HepG2 (cell line): ENCODE measurements around the gene ERP44.

Experiments
- EED ChIP-seq: sonication (generic); formaldehyde crosslinking; IDR thresholded peaks from 2 replicates; pipeline ENCODE4 v1.5.0; 2020; ENCODE audit warnings: mild to moderate bottlenecking, missing genetic modification reagents
- KAT7 ChIP-seq: IDR thresholded peaks from 2 replicates; pipeline ENCODE4 v1.6.1; 2018; ENCODE audit warnings: borderline replicate concordance, missing compliant biosample characterization
- NCOA5 ChIP-seq: sonication (generic); formaldehyde crosslinking; IDR thresholded peaks from 2 replicates; pipeline ENCODE4 v1.4.0; 2020; ENCODE audit warnings: missing genetic modification reagents
- RXRA ChIP-seq: sonication (generic); formaldehyde crosslinking; IDR thresholded peaks from 2 replicates; pipeline ENCODE4 v1.5.1; 2020; ENCODE audit warnings: missing genetic modification reagents
- TBL1XR1 ChIP-seq: fragments of 150-350 bp; IDR thresholded peaks from 2 replicates; pipeline ENCODE4 v1.6.1; 2014; ENCODE audit warnings: borderline replicate concordance, low read length; ENCODE audit not compliant: partially characterized antibody
- TCF7L2 ChIP-seq: IDR thresholded peaks from 2 replicates; pipeline ENCODE4 v1.6.1; 2011; ENCODE audit warnings: mild to moderate bottlenecking, low read depth, low read length, moderate library complexity
- ZNF121 ChIP-seq: sonication (generic); formaldehyde crosslinking; IDR thresholded peaks from 2 replicates; pipeline ENCODE4 v1.5.0; 2020; ENCODE audit warnings: mild to moderate bottlenecking, missing genetic modification reagents
- TF ChIP-seq, protein P1 (sequence below): sonication (generic); formaldehyde crosslinking; IDR thresholded peaks from 2 replicates; pipeline ENCODE4 v1.4.0; 2020; ENCODE audit warnings: low read depth, missing genetic modification reagents

DNA sequence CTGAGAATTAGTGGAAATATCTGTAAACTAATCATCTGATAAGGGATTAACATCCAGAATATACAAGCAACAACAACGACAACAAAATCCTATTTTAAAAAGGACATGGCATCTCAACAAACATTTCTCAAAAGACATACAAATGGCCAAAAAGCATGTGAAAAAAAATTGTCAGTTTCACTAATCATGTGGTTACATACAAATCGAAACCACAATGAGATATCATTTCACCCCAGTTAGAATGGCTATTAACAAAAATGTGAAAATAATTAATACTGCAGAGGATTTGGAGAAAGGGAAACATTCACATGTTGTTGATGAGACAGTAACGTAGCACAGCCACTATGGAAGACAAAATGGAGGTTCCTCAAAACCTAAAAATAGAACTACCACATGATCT, 69.5 kb downstream of the ERP44 start:
- TF ChIP-seq TCF7L2 (no peak), KAT7 (CRISPR knock-in tag) (no peak), RXRA (CRISPR knock-in tag) (no peak), TBL1XR1 (no peak), ZNF121 (CRISPR knock-in tag) (no peak), NCOA5 (CRISPR knock-in tag) (no peak), EED (CRISPR knock-in tag) (no peak)
- TF ChIP-seq, protein P1, sequence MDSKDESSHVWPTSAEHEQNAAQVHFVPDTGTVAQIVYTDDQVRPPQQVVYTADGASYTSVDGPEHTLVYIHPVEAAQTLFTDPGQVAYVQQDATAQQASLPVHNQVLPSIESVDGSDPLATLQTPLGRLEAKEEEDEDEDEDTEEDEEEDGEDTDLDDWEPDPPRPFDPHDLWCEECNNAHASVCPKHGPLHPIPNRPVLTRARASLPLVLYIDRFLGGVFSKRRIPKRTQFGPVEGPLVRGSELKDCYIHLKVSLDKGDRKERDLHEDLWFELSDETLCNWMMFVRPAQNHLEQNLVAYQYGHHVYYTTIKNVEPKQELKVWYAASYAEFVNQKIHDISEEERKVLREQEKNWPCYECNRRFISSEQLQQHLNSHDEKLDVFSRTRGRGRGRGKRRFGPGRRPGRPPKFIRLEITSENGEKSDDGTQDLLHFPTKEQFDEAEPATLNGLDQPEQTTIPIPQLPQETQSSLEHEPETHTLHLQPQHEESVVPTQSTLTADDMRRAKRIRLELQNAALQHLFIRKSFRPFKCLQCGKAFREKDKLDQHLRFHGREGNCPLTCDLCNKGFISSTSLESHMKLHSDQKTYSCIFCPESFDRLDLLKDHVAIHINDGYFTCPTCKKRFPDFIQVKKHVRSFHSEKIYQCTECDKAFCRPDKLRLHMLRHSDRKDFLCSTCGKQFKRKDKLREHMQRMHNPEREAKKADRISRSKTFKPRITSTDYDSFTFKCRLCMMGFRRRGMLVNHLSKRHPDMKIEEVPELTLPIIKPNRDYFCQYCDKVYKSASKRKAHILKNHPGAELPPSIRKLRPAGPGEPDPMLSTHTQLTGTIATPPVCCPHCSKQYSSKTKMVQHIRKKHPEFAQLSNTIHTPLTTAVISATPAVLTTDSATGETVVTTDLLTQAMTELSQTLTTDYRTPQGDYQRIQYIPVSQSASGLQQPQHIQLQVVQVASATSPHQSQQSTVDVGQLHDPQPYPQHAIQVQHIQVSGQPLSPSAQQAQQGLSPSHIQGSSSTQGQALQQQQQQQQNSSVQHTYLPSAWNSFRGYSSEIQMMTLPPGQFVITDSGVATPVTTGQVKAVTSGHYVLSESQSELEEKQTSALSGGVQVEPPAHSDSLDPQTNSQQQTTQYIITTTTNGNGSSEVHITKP (CRISPR knock-in tag) = no peak
